ENCODE measurements around the gene PLD4.
"Not testable (repeated sequence)": the region's sequence is repeated elsewhere in the genome, so short reads cannot be mapped to it uniquely, and the experiment has no call there.

PLD4 gene

GRCh38 chr14:104941508-104942365 is 17.1 kb downstream of the PLD4 start:
- DNase-seq (ENCODE audit: low read depth) = no peak

GRCh38 chr14:104942586-104942985 is 17.9 kb downstream of the PLD4 start:
- DNase-seq (ENCODE audit: low read depth) = no peak

- DNase-seq (ENCODE audit: low read depth) = not testable (repeated sequence)
Measured at GRCh38 chr14:104943216-104944015, 18.7 kb downstream of the PLD4 start.

- DNase-seq (ENCODE audit: low read depth) = not testable (repeated sequence)
Measured at GRCh38 chr14:104944016-104944308, 19.3 kb downstream of the PLD4 start.

- not testable (repeated sequence) for DNase-seq (ENCODE audit: low read depth)
Measured at GRCh38 chr14:104944436-104945205, 19.9 kb downstream of the PLD4 start.

GRCh38 chr14:104945266-104945665 is 20.6 kb downstream of the PLD4 start:
- not testable (repeated sequence) for DNase-seq (ENCODE audit: low read depth)

GRCh38 chr14:104945986-104946965 is 21.6 kb downstream of the PLD4 start:
- not testable (repeated sequence) for DNase-seq (ENCODE audit: low read depth)

- DNase-seq (ENCODE audit: low read depth) = not testable (repeated sequence)
Measured at GRCh38 chr14:104947201-104947600, 22.5 kb downstream of the PLD4 start.

GRCh38 chr14:104947881-104948735 is 23.4 kb downstream of the PLD4 start:
- DNase-seq (ENCODE audit: low read depth) = not testable (repeated sequence)

- DNase-seq (ENCODE audit: low read depth) = no peak
Measured at GRCh38 chr14:104948736-104949031, 24.0 kb downstream of the PLD4 start.

GRCh38 chr14:104949406-104949955 is 24.8 kb downstream of the PLD4 start:
- DNase-seq (ENCODE audit: low read depth) = not testable (repeated sequence)

GRCh38 chr14:104950021-104950420 is 25.3 kb downstream of the PLD4 start:
- no peak for DNase-seq (ENCODE audit: low read depth)

GRCh38 chr14:104950701-104951100 is 26.0 kb downstream of the PLD4 start:
- not testable (repeated sequence) for DNase-seq (ENCODE audit: low read depth)

- DNase-seq (ENCODE audit: low read depth) = not testable (repeated sequence)
Measured at GRCh38 chr14:104951863-104952657, 27.4 kb downstream of the PLD4 start.

GRCh38 chr14:104953097-104953496 is 28.4 kb downstream of the PLD4 start:
- DNase-seq (ENCODE audit: low read depth) = no peak

GRCh38 chr14:104953896-104954656 is 29.4 kb downstream of the PLD4 start:
- no peak for DNase-seq (ENCODE audit: low read depth)

GRCh38 chr14:104954746-104955395 is 30.2 kb downstream of the PLD4 start:
- DNase-seq (ENCODE audit: low read depth) = no peak

GRCh38 chr14:104955396-104955770 is 30.7 kb downstream of the PLD4 start:
- DNase-seq (ENCODE audit: low read depth) = no peak
